Right lobe of liver (tissue), 4 donors: ENCODE measurements around the gene SPG21.

Experiments used
- CTCF ChIP-seq, 4 donors: fragments of 200-600 bp in 3 of 4; fragments of 450-650 bp in 1 of 4; IDR thresholded peaks; one replicate each; pipeline versions ENCODE4 v1.5.1 to v1.8.0; 2016 to 2022; ENCODE audit warnings: antibody characterized with exemption in 4 of 4, mild to moderate bottlenecking in 2 of 4
- POLR2A ChIP-seq: fragments of 450-650 bp; IDR thresholded peaks from one replicate; pipeline ENCODE4 v1.6.1; 2017; ENCODE audit warnings: antibody characterized with exemption, mild to moderate bottlenecking
- donor health status: DM: no; HTN: no; CAD: no.
- donor health status: DM: no; HTN: no; CAD: no.
- donor health status: DM: no; HTN: yes; CAD: no.

DNA sequence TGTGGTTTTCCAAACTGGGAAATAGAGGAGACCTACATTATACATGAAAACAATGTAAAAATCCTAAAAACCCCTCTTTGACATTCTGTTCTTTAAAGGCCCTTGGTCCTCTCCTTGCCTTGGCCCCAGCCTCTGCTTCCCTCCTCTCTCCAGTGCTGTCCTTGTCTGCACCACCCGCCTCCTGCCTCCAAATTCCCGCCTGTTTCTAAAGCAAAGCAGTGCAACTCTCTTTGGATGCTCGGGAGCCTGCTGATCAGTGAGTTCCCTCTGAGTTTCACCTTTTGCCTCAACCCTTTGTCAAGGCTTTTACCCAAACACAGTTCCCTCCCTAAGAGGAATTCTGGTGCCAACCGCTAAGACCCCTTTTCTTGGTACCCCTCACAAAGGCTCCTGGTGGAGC lies 70.0 kb downstream of the SPG21 start:
- TF ChIP-seq POLR2A = no peak
- TF ChIP-seq CTCF (IDR thresholded peaks at IDR 0.05) = no peak
